B cell (primary cell): ENCODE results near the gene SNTG2. TPM values are rescaled to one million over a fixed set of nuclear protein-coding genes. Genes with fewer than 3 reads are reported as not detected.

Experiments used
- ATAC-seq: fragments of 200-7000 bp; cut with Tn5 transposase; one replicate; pipeline ENCODE4 v1.10.0; 2021; ENCODE audit warnings: low read depth, mild to moderate bottlenecking, moderate number of reproducible peaks, moderate library complexity
- CTCF ChIA-PET: fragments of 350-600 bp; sonication (Branson Sonifier 250); formaldehyde crosslinking; loops from one replicate; lab custom pipeline; 2021; ENCODE audit warnings: antibody characterized with exemption, inconsistent platforms; lab: Charles Lee
- POLR2A ChIA-PET: fragments of 350-600 bp; sonication (Branson Sonifier 250); formaldehyde crosslinking; loops from one replicate; lab custom pipeline; 2021; ENCODE audit warnings: antibody characterized with exemption; lab: Charles Lee
- DNase-seq: peaks from one replicate; pipeline ENCODE4 v3.0.0; 2013
- H2AFZ ChIP-seq: 2 replicates; pipeline ENCODE4 v1.6.1; 2012; ENCODE audit warnings: mild to moderate bottlenecking, low read depth, low read length; ENCODE audit not compliant: insufficient read depth, poor library complexity, severe bottlenecking
- H3K27ac ChIP-seq, 2 donors: 1 replicate in 1 of 2; 2 replicates in 1 of 2; pipeline ENCODE4 v1.5.1; 2012 to 2013; ENCODE audit warnings: low read length in 2 of 2, mild to moderate bottlenecking in 2 of 2, moderate library complexity in 1 of 2
- H3K27me3 ChIP-seq, 4 experiments: fragments of 200-600 bp in 1 of 4; sonication (generic) in 1 of 4; replicated peaks in 1 of 4; 1 replicate in 2 of 4; 2 replicates in 2 of 4; pipeline versions ENCODE4 v1.6.1 to v1.7.0; 2013 to 2016; ENCODE audit warnings: low read length in 3 of 4, mild to moderate bottlenecking in 2 of 4, mixed read lengths in 1 of 4, moderate library complexity in 1 of 4; ENCODE audit not compliant: insufficient read depth in 4 of 4, control insufficient read depth in 3 of 4; ENCODE audit errors: control extremely low read depth in 1 of 4
- H3K36me3 ChIP-seq, 2 experiments: replicated peaks in 1 of 2; 1 replicate in 1 of 2; 2 replicates in 1 of 2; pipeline versions ENCODE4 v1.6.1 to v1.7.1; 2013; ENCODE audit warnings: low read length in 1 of 2; ENCODE audit not compliant: insufficient read depth in 2 of 2, control insufficient read depth in 1 of 2; ENCODE audit errors: control extremely low read depth in 1 of 2, extremely low read depth in 1 of 2
- H3K4me1 ChIP-seq, 2 donors: fragments of 200-600 bp in 1 of 2; sonication (generic) in 1 of 2; 1 replicate in 1 of 2; 2 replicates in 1 of 2; pipeline versions ENCODE4 v1.5.1 to v1.6.1; 2013 to 2017; ENCODE audit warnings: low read length in 2 of 2; ENCODE audit not compliant: control insufficient read depth in 2 of 2, insufficient read depth in 2 of 2
- H3K4me2 ChIP-seq: replicated peaks from 2 replicates; pipeline ENCODE3; 2012; ENCODE audit warnings: mild to moderate bottlenecking, low read depth, low read length; ENCODE audit not compliant: poor library complexity, severe bottlenecking
- H3K4me3 ChIP-seq, 5 experiments: fragments of 200-600 bp in 1 of 5; sonication (generic) in 1 of 5; 1 replicate in 3 of 5; 2 replicates in 2 of 5; pipeline versions ENCODE4 v1.5.1 to v1.7.0; 2011 to 2016; ENCODE audit warnings: low read length in 4 of 5, mild to moderate bottlenecking in 4 of 5, low read depth in 2 of 5, control low read depth in 1 of 5, moderate library complexity in 1 of 5; ENCODE audit not compliant: insufficient read depth in 1 of 5; ENCODE audit errors: control extremely low read depth in 1 of 5, extremely low read depth in 1 of 5
- H3K79me2 ChIP-seq: fragments of 200-600 bp; sonication (generic); one replicate; pipeline ENCODE4 v1.6.0; 2016; ENCODE audit warnings: low read length; ENCODE audit not compliant: control insufficient read depth, insufficient read depth
- H3K9ac ChIP-seq: fragments of 200-600 bp; sonication (generic); 2 replicates; pipeline ENCODE4 v1.6.1; 2017; ENCODE audit warnings: mild to moderate bottlenecking, low read length, moderate library complexity
- H3K9me3 ChIP-seq, 3 donors: one replicate each; pipeline versions ENCODE4 v1.6.1 to v1.7.1; 2013; ENCODE audit warnings: low read length in 2 of 3; ENCODE audit not compliant: control insufficient read depth in 2 of 3, insufficient read depth in 1 of 3; ENCODE audit errors: control extremely low read depth in 1 of 3
- H4K20me1 ChIP-seq: 2 replicates; pipeline ENCODE4 v1.6.0; 2012; ENCODE audit warnings: mild to moderate bottlenecking, low read length; ENCODE audit not compliant: insufficient read depth, control insufficient read depth, poor library complexity, severe bottlenecking
- H3K27ac Mint-ChIP-seq: one replicate; pipeline ENCODE4 v1.8.0; 2021; ENCODE audit warnings: mixed read lengths
- H3K27me3 Mint-ChIP-seq: one replicate; pipeline ENCODE4 v1.8.0; 2021; ENCODE audit warnings: mixed read lengths
- H3K4me1 Mint-ChIP-seq: one replicate; pipeline ENCODE4 v1.8.0; 2021; ENCODE audit warnings: mixed read lengths
- H3K4me3 Mint-ChIP-seq: one replicate; pipeline ENCODE4 v1.8.0; 2021; ENCODE audit warnings: mixed read lengths
- H3K9me3 Mint-ChIP-seq: one replicate; pipeline ENCODE4 v1.8.0; 2022; ENCODE audit warnings: mixed read lengths; ENCODE audit not compliant: insufficient read depth
- EZH2 ChIP-seq: IDR thresholded peaks from 2 replicates; pipeline ENCODE4 v1.6.1; 2012; ENCODE audit warnings: borderline replicate concordance, low read depth, mild to moderate bottlenecking, moderate library complexity, low read length; ENCODE audit not compliant: insufficient read depth, poor library complexity, severe bottlenecking
- WGBS: methylation state at CpG from one replicate; pipeline ENCODE4 v1.1.5; 2013; ENCODE audit warnings: missing lambda C conversion rate; ENCODE audit not compliant: insufficient coverage; 5-methylcytosine and 5-hydroxymethylcytosine counted together
- intact Hi-C: fragments of 100-400 bp; cut with micrococcal nuclease; formaldehyde crosslinking; loops from one replicate; pipeline ENCODE4 v1.10.0; 2022
- polyA plus RNA-seq: library from polyadenylated mRNA; depleted of rRNA; stranded (reverse); fragments of >200 nt; gene quantifications from 2 replicates; pipeline ENCODE4 v1.2.3, GENCODE V29; 2012
- total RNA-seq, 2 donors: library from RNA; stranded (reverse); fragments of 120-200 nt in 1 of 2; gene quantifications; 1 replicate in 1 of 2; 2 replicates in 1 of 2; pipeline versions ENCODE4 v1.2.3 to v1.2.4, GENCODE V29; 2013 to 2022
- TF ChIP-seq, protein P1 (sequence below): fragments of 200-600 bp; IDR thresholded peaks from one replicate; pipeline ENCODE4 v1.8.0; 2022; ENCODE audit warnings: antibody characterized with exemption, mild to moderate bottlenecking

The SNTG2 gene
- total and polyA plus RNA-seq, 2 donors (not counting 1 experiment from before 2014, with no cell fraction given), result 2.1 to 2.4 TPM

DNA sequence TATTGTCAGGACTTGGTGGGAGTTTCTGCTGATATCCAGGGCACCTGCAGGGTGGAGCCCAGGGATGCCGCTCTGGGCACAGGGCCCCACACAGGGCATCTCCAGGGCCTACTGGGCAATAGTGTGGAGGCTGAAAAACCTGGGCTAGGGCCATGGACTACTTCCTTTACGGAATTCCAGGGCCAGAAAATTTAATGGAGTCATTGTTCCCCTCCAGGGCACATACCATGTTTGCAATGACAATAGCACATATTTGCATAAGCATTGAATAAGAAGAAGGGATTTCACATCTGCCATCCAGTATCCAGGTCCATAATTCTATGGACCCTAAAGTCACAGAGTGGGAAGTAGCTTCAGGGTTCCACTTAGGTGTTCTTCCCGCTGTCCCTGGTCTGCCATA is 358.9 kb downstream of the SNTG2 start:
- no peaks in the 10 kb centered on the region for H3K79me2 ChIP-seq
- CTCF ChIA-PET, result no interaction called here
- H3K27ac ChIP-seq, result no peak overlapping the region
- Mint-ChIP-seq H3K4me1 (peaks cover 2% of the 10 kb centered on the region), H3K27me3 (no peaks in the 10 kb centered on the region), H3K4me3 (no peak overlapping the region), H3K9me3 (peaks cover 2% of the 10 kb centered on the region), H3K27ac (no peak overlapping the region)
- ATAC-seq (no peak), DNase-seq (no peak)
- H3K4me2 ChIP-seq, result no peak overlapping the region
- H4K20me1 ChIP-seq, result no peaks in the 10 kb centered on the region
- H3K27me3 ChIP-seq, result no peaks in the 10 kb centered on the region
- peaks cover 0 to 9% (median 0%) of the 10 kb centered on the region in 3 donors for H3K9me3 ChIP-seq
- intact Hi-C loops, result no loop called here
- H2AFZ ChIP-seq, result no peak overlapping the region
- H3K4me3 ChIP-seq, result no peak overlapping the region
- no peaks in the 10 kb centered on the region for H3K36me3 ChIP-seq
- no peaks in the 10 kb centered on the region for H3K4me1 ChIP-seq
- POLR2A ChIA-PET, result no interaction called here
- 100% methylated on average over 2 of the region's 3 CpGs for WGBS
- TF ChIP-seq, protein P1, sequence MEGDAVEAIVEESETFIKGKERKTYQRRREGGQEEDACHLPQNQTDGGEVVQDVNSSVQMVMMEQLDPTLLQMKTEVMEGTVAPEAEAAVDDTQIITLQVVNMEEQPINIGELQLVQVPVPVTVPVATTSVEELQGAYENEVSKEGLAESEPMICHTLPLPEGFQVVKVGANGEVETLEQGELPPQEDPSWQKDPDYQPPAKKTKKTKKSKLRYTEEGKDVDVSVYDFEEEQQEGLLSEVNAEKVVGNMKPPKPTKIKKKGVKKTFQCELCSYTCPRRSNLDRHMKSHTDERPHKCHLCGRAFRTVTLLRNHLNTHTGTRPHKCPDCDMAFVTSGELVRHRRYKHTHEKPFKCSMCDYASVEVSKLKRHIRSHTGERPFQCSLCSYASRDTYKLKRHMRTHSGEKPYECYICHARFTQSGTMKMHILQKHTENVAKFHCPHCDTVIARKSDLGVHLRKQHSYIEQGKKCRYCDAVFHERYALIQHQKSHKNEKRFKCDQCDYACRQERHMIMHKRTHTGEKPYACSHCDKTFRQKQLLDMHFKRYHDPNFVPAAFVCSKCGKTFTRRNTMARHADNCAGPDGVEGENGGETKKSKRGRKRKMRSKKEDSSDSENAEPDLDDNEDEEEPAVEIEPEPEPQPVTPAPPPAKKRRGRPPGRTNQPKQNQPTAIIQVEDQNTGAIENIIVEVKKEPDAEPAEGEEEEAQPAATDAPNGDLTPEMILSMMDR, result no peak
- no peak for TF ChIP-seq EZH2
- no peak overlapping the region for H3K9ac ChIP-seq

DNA sequence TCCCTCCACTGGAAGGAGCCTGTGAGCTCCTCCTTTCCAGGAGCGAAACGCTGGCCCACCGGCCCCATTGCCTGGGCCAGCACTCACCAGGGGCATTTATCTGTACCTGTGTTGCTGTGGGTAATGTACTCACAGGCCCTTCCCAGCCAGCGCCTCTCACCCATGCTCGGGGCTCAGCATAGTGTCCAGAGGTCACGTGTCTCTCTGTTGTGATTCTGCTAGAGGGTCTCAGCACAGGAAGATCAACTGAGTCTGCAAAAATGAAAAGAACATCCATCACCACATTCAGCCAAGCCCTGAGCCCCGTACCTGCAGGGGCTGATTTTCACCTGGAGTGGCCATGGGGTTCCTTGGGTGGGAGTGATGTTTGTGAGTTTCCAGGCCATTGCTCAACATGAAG is 359.6 kb downstream of the SNTG2 start:
- Mint-ChIP-seq H3K27ac (no peak overlapping the region), H3K27me3 (no peaks in the 10 kb centered on the region), H3K4me1 (peaks cover 2% of the 10 kb centered on the region), H3K9me3 (peaks cover 2% of the 10 kb centered on the region), H3K4me3 (no peak overlapping the region)
- H3K4me3 ChIP-seq, result no peak overlapping the region
- intact Hi-C loops, result no loop called here
- no peak for TF ChIP-seq EZH2
- TF ChIP-seq, protein P1, result no peak
- H3K4me1 ChIP-seq, result no peaks in the 10 kb centered on the region
- no peak overlapping the region for H3K4me2 ChIP-seq
- H3K9ac ChIP-seq, result no peak overlapping the region
- H3K27ac ChIP-seq, result no peak overlapping the region
- H3K27me3 ChIP-seq, result no peaks in the 10 kb centered on the region
- no peaks in the 10 kb centered on the region for H3K36me3 ChIP-seq
- H2AFZ ChIP-seq, result no peak overlapping the region
- peaks cover 0 to 9% (median 0%) of the 10 kb centered on the region in 3 donors for H3K9me3 ChIP-seq
- ChIA-PET CTCF (no interaction called here), POLR2A (no interaction called here)
- WGBS, result 94% methylated on average over 3 of the region's 7 CpGs
- no peaks in the 10 kb centered on the region for H3K79me2 ChIP-seq
- no peak for ATAC-seq
- DNase-seq, result no peak
- no peaks in the 10 kb centered on the region for H4K20me1 ChIP-seq
